Thoracic aorta (tissue), 2 donors: ENCODE measurements around the gene DUSP22. TPM values are rescaled to one million over a fixed set of nuclear protein-coding genes. Genes with fewer than 3 reads are reported as not detected.
"Not testable (repeated sequence)": the region's sequence is repeated elsewhere in the genome, so short reads cannot be mapped to it uniquely, and the experiment has no call there.

ENCODE experiments used
- ATAC-seq: fragments of 150-250 bp; one replicate; pipeline ENCODE4 v1.8.0; 2017; ENCODE audit warnings: low read depth; ENCODE audit not compliant: insufficient number of reproducible peaks, low FRiP score
- DNase-seq: peaks from one replicate; pipeline ENCODE4 v3.0.0-alpha.2; 2020; ENCODE audit warnings: low spot score
- H3K27ac ChIP-seq, 2 donors: fragments of 200-600 bp; sonication (generic); 1 replicate in 1 of 2; 2 replicates in 1 of 2; pipeline ENCODE4 v1.5.1; 2016; ENCODE audit warnings: mild to moderate bottlenecking in 2 of 2, moderate library complexity in 2 of 2
- H3K27me3 ChIP-seq: fragments of 200-600 bp; sonication (generic); replicated peaks from 2 replicates; pipeline ENCODE4 v1.6.0; 2016; ENCODE audit warnings: mild to moderate bottlenecking; ENCODE audit not compliant: insufficient read depth
- H3K36me3 ChIP-seq: fragments of 200-600 bp; sonication (generic); one replicate; pipeline ENCODE4 v1.5.1; 2016
- H3K4me1 ChIP-seq, 2 donors: fragments of 200-600 bp; sonication (generic); 1 replicate in 1 of 2; 2 replicates in 1 of 2; pipeline versions ENCODE4 v1.5.1 to v1.6.0; 2016; ENCODE audit warnings: low read depth in 2 of 2, mild to moderate bottlenecking in 1 of 2; ENCODE audit not compliant: control insufficient read depth in 1 of 2
- H3K4me3 ChIP-seq: fragments of 200-600 bp; sonication (generic); 2 replicates; pipeline ENCODE4 v1.5.1; 2016; ENCODE audit warnings: mild to moderate bottlenecking
- H3K9me3 ChIP-seq: fragments of 200-600 bp; sonication (generic); 2 replicates; pipeline ENCODE4 v1.5.1; 2016
- total RNA-seq, 2 donors: library from RNA; depleted of rRNA; stranded (reverse); fragments of >200 nt; gene quantifications; one replicate each; pipeline versions ENCODE4 v1.1.0 to v1.2.3, GENCODE V29; 2016
- TF ChIP-seq, protein P1 (sequence below): fragments of 200-600 bp; sonication (generic); IDR thresholded peaks from one replicate; pipeline ENCODE4 v1.5.1; 2019; ENCODE audit warnings: antibody characterized with exemption

The DUSP22 gene
- total RNA-seq, 2 donors from 2014 or later: 49.0 to 74.6 TPM

DNA sequence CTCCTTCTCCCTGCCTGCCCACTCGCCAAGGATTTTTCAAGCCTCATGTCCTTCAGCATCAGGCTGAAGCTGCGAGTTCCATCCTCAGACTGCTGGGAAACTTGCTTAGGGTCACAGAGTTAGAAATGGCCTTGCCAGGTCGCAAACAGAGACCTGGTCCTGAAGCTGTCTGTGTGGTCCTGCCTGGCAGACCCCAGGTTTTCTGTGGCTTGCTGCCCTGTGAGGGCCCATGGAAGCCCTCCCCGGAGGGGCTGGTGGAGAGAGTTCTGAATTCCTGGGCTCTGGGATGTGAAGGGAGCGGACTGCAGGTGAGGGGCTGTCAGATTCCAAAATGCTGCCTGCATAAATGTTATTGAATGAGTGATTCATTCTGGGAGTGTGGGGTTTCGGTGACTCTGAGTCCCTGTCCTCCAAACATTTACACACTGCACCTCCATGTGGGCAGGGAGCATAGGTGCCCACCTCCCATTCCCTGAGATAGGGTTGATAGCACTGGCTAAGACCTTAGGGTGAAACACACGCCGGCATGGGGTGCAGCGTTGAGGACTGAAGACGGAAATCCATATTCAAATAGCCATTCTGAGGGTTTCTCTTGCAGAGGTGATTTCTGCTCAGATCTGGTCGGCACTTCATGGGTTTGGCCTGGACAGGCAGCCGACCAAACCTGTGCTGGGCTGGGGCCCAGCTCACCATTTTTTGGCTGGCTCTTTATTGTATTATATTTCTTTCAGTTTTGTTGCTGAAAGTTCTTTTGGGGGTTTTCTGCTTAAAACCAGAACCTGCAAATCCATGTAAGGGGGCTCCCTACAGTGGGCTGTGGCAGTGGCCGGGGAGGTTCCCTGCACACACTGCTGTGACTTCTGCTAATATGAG, 77.5 kb downstream of the DUSP22 start:
- no peak overlapping the region for H3K27ac ChIP-seq
- ATAC-seq (no peak), DNase-seq (no peak)
- no peaks in the 10 kb centered on the region for H3K36me3 ChIP-seq
- H3K4me3 ChIP-seq: no peak overlapping the region
- no peaks in the 10 kb centered on the region for H3K9me3 ChIP-seq
- H3K27me3 ChIP-seq: no peaks in the 10 kb centered on the region
- no peaks in the 10 kb centered on the region for H3K4me1 ChIP-seq
- TF ChIP-seq, protein P1, sequence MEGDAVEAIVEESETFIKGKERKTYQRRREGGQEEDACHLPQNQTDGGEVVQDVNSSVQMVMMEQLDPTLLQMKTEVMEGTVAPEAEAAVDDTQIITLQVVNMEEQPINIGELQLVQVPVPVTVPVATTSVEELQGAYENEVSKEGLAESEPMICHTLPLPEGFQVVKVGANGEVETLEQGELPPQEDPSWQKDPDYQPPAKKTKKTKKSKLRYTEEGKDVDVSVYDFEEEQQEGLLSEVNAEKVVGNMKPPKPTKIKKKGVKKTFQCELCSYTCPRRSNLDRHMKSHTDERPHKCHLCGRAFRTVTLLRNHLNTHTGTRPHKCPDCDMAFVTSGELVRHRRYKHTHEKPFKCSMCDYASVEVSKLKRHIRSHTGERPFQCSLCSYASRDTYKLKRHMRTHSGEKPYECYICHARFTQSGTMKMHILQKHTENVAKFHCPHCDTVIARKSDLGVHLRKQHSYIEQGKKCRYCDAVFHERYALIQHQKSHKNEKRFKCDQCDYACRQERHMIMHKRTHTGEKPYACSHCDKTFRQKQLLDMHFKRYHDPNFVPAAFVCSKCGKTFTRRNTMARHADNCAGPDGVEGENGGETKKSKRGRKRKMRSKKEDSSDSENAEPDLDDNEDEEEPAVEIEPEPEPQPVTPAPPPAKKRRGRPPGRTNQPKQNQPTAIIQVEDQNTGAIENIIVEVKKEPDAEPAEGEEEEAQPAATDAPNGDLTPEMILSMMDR: no peak

- Histone ChIP-seq H3K4me1 (no peaks in the 10 kb centered on the region), H3K27me3 (no peaks in the 10 kb centered on the region), H3K4me3 (no peak overlapping the region), H3K9me3 (no peaks in the 10 kb centered on the region), H3K36me3 (no peaks in the 10 kb centered on the region), H3K27ac (no peak overlapping the region)
- DNase-seq: no peak
- TF ChIP-seq, protein P1: no peak
- no peak for ATAC-seq
These were observed 78.3 kb downstream of the DUSP22 start for GRCh38 chr6:370555-370954.

DNA sequence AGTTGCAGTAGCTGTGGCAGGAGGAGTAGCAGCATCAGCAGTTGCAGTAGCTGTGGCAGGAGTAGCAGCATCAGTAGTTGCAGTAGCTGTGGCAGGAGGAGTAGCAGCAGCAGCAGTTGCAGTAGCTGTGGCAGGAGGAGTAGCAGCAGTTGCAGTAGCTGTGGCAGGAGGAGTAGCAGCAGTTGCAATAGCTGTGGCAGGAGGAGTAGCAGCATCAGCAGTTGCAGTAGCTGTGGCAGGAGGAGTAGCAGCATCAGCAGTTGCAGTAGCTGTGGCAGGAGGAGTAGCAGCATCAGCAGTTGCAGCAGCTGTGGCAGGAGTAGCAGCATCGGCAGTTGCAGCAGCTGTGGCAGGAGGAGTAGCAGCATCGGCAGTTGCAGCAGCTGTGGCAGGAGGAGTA, 79.6 kb downstream of the DUSP22 start:
- not testable (repeated sequence) for H3K27me3 ChIP-seq, DNase-seq, H3K9me3 ChIP-seq, H3K4me3 ChIP-seq, H3K27ac ChIP-seq, ATAC-seq, H3K4me1 ChIP-seq, H3K36me3 ChIP-seq

- no peak for ATAC-seq
- Histone ChIP-seq H3K27ac (no peak overlapping the region), H3K4me1 (no peaks in the 10 kb centered on the region), H3K9me3 (no peaks in the 10 kb centered on the region), H3K27me3 (no peaks in the 10 kb centered on the region), H3K36me3 (no peaks in the 10 kb centered on the region), H3K4me3 (no peak overlapping the region)
- DNase-seq: no peak
- TF ChIP-seq, protein P1: no peak
These were observed 80.1 kb downstream of the DUSP22 start for GRCh38 chr6:372336-372911.

- no peaks in the 10 kb centered on the region for H3K27me3 ChIP-seq
- no peaks in the 10 kb centered on the region for H3K36me3 ChIP-seq
- DNase-seq (no peak), ATAC-seq (no peak)
- no peak overlapping the region for H3K27ac ChIP-seq
- H3K4me3 ChIP-seq: no peak overlapping the region
- H3K4me1 ChIP-seq: no peaks in the 10 kb centered on the region
- no peaks in the 10 kb centered on the region for H3K9me3 ChIP-seq
- TF ChIP-seq, protein P1: no peak
These were observed 80.7 kb downstream of the DUSP22 start for GRCh38 chr6:373031-373430.
